K562 (cell line): ENCODE measurements around the gene EML1. TPM values are rescaled to one million over a fixed set of nuclear protein-coding genes. Genes with fewer than 3 reads are reported as not detected.

ENCODE experiments used
- ATAC-seq: fragments of 200-7000 bp; cut with Tn5 transposase; 3 replicates; pipeline ENCODE4 v1.9.1; 2020; ENCODE audit warnings: moderate library complexity
- BruUV-seq: library from RNA; stranded (reverse); fragments of 400-500 nt; replicated peaks from 2 replicates; lab custom pipeline; 2021; lab: Mats Ljungman, UMichigan
- CTCF ChIA-PET: fragments of 300-600 bp; formaldehyde crosslinking; extraction: SDS; loops from one replicate; lab custom pipeline; 2021; ENCODE audit warnings: low intra/inter-chr PET ratio; lab: Yijun Ruan, JAX
- POLR2A ChIA-PET: fragments of 300-600, 350-650 bp; sonication (Branson Sonifier 250); formaldehyde crosslinking; extraction: SDS; loops from one replicate; lab custom pipeline; 2021; ENCODE audit warnings: antibody characterized with exemption, inconsistent platforms; lab: Yijun Ruan, JAX
- DNase-seq, 4 experiments: peaks; one replicate each; pipeline versions ENCODE4 v3.0.0 to v3.0.0-alpha.2; 2011 to 2018; ENCODE audit warnings: low spot score in 3 of 4, mixed read lengths in 3 of 4; ENCODE audit errors: extremely low read depth in 1 of 4
- FAIRE-seq: peaks from 2 replicates; lab custom pipeline; 2011; peaks lifted over from hg19 to GRCh38; lab: Jason Lieb, UNC
- H2AFZ ChIP-seq: 2 replicates; pipeline ENCODE4 v1.6.0; 2011; ENCODE audit warnings: low read depth, low read length, control low read depth, inconsistent platforms
- H3K27ac ChIP-seq: fragments of 200-600 bp; 3 replicates; pipeline ENCODE4 v1.8.0; 2011; ENCODE audit warnings: low read depth, mild to moderate bottlenecking, control low read depth, inconsistent platforms, low read length, moderate library complexity, mixed read lengths; ENCODE audit errors: extremely low read depth
- H3K27me3 ChIP-seq, 2 experiments: fragments of 300-600 bp in 1 of 2; 2 replicates in 1 of 2; 3 replicates in 1 of 2; pipeline versions ENCODE4 v1.6.0 to v1.8.0; 2011; ENCODE audit warnings: inconsistent platforms in 2 of 2, low read length in 2 of 2, mild to moderate bottlenecking in 1 of 2, mixed read lengths in 1 of 2, moderate library complexity in 1 of 2; ENCODE audit not compliant: control insufficient read depth in 2 of 2, insufficient read depth in 2 of 2
- H3K36me3 ChIP-seq: fragments of 300-600 bp; 3 replicates; pipeline ENCODE4 v1.8.0; 2011; ENCODE audit warnings: mild to moderate bottlenecking, low read length, inconsistent platforms; ENCODE audit not compliant: control insufficient read depth, insufficient read depth
- H3K4me1 ChIP-seq, 2 experiments: fragments of 200-600 bp in 1 of 2; replicated peaks in 1 of 2; 2 replicates in 1 of 2; 3 replicates in 1 of 2; pipeline versions ENCODE4 v1.5.1 to v1.8.0; 2011; ENCODE audit warnings: inconsistent platforms in 2 of 2, low read length in 2 of 2, mild to moderate bottlenecking in 1 of 2, mixed read lengths in 1 of 2, moderate library complexity in 1 of 2; ENCODE audit not compliant: control insufficient read depth in 2 of 2, insufficient read depth in 2 of 2
- H3K4me2 ChIP-seq: 2 replicates; pipeline ENCODE4 v1.6.1; 2011; ENCODE audit warnings: low read length, control low read depth, inconsistent platforms, mixed read lengths; ENCODE audit not compliant: insufficient read depth
- H3K4me3 ChIP-seq: fragments of 200-600 bp; sonication (generic), shearing (Covaris generic); 2 replicates; pipeline ENCODE4 v1.5.1; 2016; ENCODE audit warnings: control low read depth, inconsistent platforms
- H3K79me2 ChIP-seq: fragments of 200-600 bp; 3 replicates; pipeline ENCODE4 v1.8.0; 2011; ENCODE audit warnings: low read length, inconsistent platforms; ENCODE audit not compliant: control insufficient read depth, insufficient read depth
- H3K9ac ChIP-seq, 2 experiments: 2 replicates each; pipeline versions ENCODE4 v1.6.0 to v1.6.1; 2011; ENCODE audit warnings: low read depth in 2 of 2, low read length in 2 of 2, control low read depth in 1 of 2, inconsistent platforms in 1 of 2, mild to moderate bottlenecking in 1 of 2, mixed read lengths in 1 of 2; ENCODE audit not compliant: insufficient read depth in 1 of 2
- H3K9me1 ChIP-seq: one replicate; pipeline ENCODE4 v1.6.0; 2011; ENCODE audit warnings: inconsistent platforms, mild to moderate bottlenecking, low read length, moderate library complexity; ENCODE audit not compliant: control insufficient read depth, insufficient read depth
- H3K9me3 ChIP-seq: replicated peaks from 2 replicates; pipeline ENCODE4 v1.5.1; 2011; ENCODE audit warnings: low read depth, low read length, inconsistent platforms; ENCODE audit not compliant: control insufficient read depth, insufficient read depth
- H4K20me1 ChIP-seq: replicated peaks from 2 replicates; pipeline ENCODE4 v1.6.1; 2011; ENCODE audit warnings: low read length, inconsistent platforms, mixed read lengths; ENCODE audit not compliant: control insufficient read depth, insufficient read depth
- BRF1 ChIP-seq: IDR thresholded peaks from 3 replicates; pipeline ENCODE4 v1.6.1; 2011; ENCODE audit warnings: borderline replicate concordance, mild to moderate bottlenecking; ENCODE audit not compliant: insufficient read length; ENCODE audit errors: extremely low read depth
- WGBS: fragments of 100-300 bp; shearing (Covaris generic); methylation state at CpG from one replicate; pipeline ENCODE4 v1.1.6; 2016; ENCODE audit warnings: low coverage, mixed read lengths; ENCODE audit not compliant: insufficient coverage; ENCODE audit errors: missing lambda C conversion rate; 5-methylcytosine and 5-hydroxymethylcytosine counted together
- in situ Hi-C: fragments of 300-500 bp; cut with MboI; formaldehyde crosslinking; loops from 4 replicates; pipeline ENCODE4 v1.15.0; 2018; ENCODE audit warnings: inconsistent platforms, mixed read lengths
- intact Hi-C: fragments of 100-400 bp; cut with micrococcal nuclease; formaldehyde crosslinking; loops from 2 replicates; pipeline ENCODE4 v1.14.2; 2022
- polyA plus RNA-seq, 8 experiments: library from polyadenylated mRNA; depleted of rRNA in 4 of 8; stranded (reverse) in 5 of 8; unstranded in 3 of 8; fragments of >200 nt; fragmentation: Nextera tagmentation in 2 of 8; fragmentation: Illumina TruSeq in 1 of 8; extraction: Ambion mirVana in 2 of 8; extraction: Trizol in 1 of 8; gene quantifications; 2 replicates each; pipeline versions ENCODE4 v1.2.1 to v1.2.3, GENCODE V29; 2011 to 2014; ENCODE audit warnings: inconsistent platforms in 1 of 8, missing spikeins in 1 of 8
- total RNA-seq, 7 experiments: library from RNA; depleted of rRNA in 6 of 7; stranded (reverse); fragments of >200 nt in 6 of 7; fragmentation: Illumina TruSeq in 2 of 7; extraction: Trizol in 2 of 7; gene quantifications; 2 replicates each; pipeline versions ENCODE4 v1.2.1 to v1.2.3, GENCODE V29; 2011 to 2021; ENCODE audit warnings: low replicate concordance in 1 of 7
- TF ChIP-seq, protein P1 (sequence below): sonication (generic); formaldehyde crosslinking; IDR thresholded peaks from 2 replicates; pipeline ENCODE4 v1.8.0; 2022; ENCODE audit warnings: mild to moderate bottlenecking, missing genetic modification reagents

Gene EML1
- total and polyA plus RNA-seq, 9 of the 15 experiments (the other 6 are each of a cell fraction or from before 2014, with no cell fraction given) = 0.01 to 0.35 (median 0.07) TPM; not detected in 2

- H3K4me3 ChIP-seq = no peak overlapping the region
- H3K27ac ChIP-seq = no peak overlapping the region
- H3K27me3 ChIP-seq = peaks cover 3 to 62% of the 10 kb centered on the region in 2 experiments; a peak in 4 of 5 replicates
- CTCF ChIA-PET = no interaction called here
- no peaks in the 10 kb centered on the region for H3K9me1 ChIP-seq
- H3K4me2 ChIP-seq = no peak overlapping the region
- DNase-seq = no peak
- POLR2A ChIA-PET = no interaction called here
- no peaks in the 10 kb centered on the region for H3K9me3 ChIP-seq
- no peak overlapping the region for H3K9ac ChIP-seq
- TF ChIP-seq, protein P1, sequence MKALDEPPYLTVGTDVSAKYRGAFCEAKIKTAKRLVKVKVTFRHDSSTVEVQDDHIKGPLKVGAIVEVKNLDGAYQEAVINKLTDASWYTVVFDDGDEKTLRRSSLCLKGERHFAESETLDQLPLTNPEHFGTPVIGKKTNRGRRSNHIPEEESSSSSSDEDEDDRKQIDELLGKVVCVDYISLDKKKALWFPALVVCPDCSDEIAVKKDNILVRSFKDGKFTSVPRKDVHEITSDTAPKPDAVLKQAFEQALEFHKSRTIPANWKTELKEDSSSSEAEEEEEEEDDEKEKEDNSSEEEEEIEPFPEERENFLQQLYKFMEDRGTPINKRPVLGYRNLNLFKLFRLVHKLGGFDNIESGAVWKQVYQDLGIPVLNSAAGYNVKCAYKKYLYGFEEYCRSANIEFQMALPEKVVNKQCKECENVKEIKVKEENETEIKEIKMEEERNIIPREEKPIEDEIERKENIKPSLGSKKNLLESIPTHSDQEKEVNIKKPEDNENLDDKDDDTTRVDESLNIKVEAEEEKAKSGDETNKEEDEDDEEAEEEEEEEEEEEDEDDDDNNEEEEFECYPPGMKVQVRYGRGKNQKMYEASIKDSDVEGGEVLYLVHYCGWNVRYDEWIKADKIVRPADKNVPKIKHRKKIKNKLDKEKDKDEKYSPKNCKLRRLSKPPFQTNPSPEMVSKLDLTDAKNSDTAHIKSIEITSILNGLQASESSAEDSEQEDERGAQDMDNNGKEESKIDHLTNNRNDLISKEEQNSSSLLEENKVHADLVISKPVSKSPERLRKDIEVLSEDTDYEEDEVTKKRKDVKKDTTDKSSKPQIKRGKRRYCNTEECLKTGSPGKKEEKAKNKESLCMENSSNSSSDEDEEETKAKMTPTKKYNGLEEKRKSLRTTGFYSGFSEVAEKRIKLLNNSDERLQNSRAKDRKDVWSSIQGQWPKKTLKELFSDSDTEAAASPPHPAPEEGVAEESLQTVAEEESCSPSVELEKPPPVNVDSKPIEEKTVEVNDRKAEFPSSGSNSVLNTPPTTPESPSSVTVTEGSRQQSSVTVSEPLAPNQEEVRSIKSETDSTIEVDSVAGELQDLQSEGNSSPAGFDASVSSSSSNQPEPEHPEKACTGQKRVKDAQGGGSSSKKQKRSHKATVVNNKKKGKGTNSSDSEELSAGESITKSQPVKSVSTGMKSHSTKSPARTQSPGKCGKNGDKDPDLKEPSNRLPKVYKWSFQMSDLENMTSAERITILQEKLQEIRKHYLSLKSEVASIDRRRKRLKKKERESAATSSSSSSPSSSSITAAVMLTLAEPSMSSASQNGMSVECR = no peak
- TF ChIP-seq BRF1 = no peak
- no TSS peak for BruUV-seq
- no peak for FAIRE-seq
- intact Hi-C loops = no loop called here
- H3K79me2 ChIP-seq = no peaks in the 10 kb centered on the region
- no peak for ATAC-seq
- H3K4me1 ChIP-seq = peaks cover 0 to 12% of the 10 kb centered on the region in 2 experiments; a peak in 2 of 5 replicates
- no peak overlapping the region for H2AFZ ChIP-seq
- H4K20me1 ChIP-seq = no peaks in the 10 kb centered on the region
- WGBS = 5% methylated on average over 3 of the region's 7 CpGs
- no peaks in the 10 kb centered on the region for H3K36me3 ChIP-seq
- in situ Hi-C loops = no loop called here
Measured at GRCh38 chr14:99747167-99747566, 46.0 kb upstream of the EML1 start.
